ENCODE measurements around the gene RPAP2. TPM values are rescaled to one million over a fixed set of nuclear protein-coding genes. Genes with fewer than 3 reads are reported as not detected.

Gene RPAP2
- total and polyA plus RNA-seq, 2 donors (not counting 3 experiments of a cell fraction or from before 2014, with no cell fraction given): 4.3 to 24.9 TPM

DNA sequence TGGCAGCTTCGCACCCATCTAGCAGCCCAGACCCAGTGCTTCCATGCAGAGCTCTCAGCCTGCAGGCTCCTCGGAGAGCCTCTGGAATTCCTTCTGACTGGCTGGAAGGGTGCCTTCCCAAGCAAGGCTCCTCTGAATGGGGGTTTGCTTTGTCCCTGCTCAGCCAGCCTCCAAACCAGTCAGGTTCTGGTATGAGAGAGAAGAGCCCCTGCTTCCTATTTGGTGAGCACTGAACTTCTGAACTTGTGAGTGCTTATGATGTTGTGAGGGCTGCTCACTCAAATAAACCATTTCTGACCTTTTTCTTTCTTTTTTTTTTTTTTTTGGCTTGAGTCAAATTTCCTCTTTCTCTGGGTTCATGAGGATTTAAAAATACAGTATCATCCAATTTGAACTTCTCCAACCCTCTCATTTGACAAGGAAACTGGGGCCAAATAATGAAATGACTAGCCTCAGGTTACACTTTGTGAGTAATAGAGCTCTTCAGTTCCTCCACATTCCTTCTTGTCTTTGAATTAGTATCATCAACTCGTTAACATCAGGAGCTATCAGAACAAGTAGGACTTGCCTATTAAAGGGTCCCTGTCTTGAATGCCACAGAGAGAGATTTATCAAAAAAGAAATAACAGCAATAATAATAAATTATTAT is 148.3 kb downstream of the RPAP2 start:
- Histone ChIP-seq H3K9ac (replicated peaks; ENCODE audit: extremely low read depth, insufficient read depth, low read length) (no peak overlapping the region), H3K9me3 (replicated peaks; ENCODE audit: control insufficient read depth, insufficient read depth, low read length) (no peaks in the 10 kb centered on the region), H3K27ac (ENCODE audit: insufficient read depth, low read depth, low read length) (no peak overlapping the region), H3K4me1 (ENCODE audit: control insufficient read depth, extremely low read depth, insufficient read depth, low read length) (peaks cover 7% of the 10 kb centered on the region), H3K79me2 (ENCODE audit: control insufficient read depth, insufficient read depth, low read length) (no peaks in the 10 kb centered on the region), H3K36me3 (ENCODE audit: control insufficient read depth in 2 of 2, extremely low read depth in 1 of 2, insufficient read depth in 2 of 2, low read length in 2 of 2) (no peaks in the 10 kb centered on the region), H3K27me3 (ENCODE audit: control insufficient read depth in 2 of 2, insufficient read depth in 2 of 2, low read length in 2 of 2) (peaks cover 0 to 5% of the 10 kb centered on the region in 2 experiments), H3K4me2 (ENCODE audit: insufficient read depth, low read length) (no peak overlapping the region), H3K9me1 (replicated peaks; ENCODE audit: control insufficient read depth, extremely low read depth, insufficient read depth, low read length) (no peaks in the 10 kb centered on the region), H3K4me3 (replicated peaks in 1 of 3; ENCODE audit: insufficient read depth in 1 of 3, low read depth in 1 of 3, low read length in 3 of 3) (no peak overlapping the region), H4K20me1 (replicated peaks; ENCODE audit: control insufficient read depth, extremely low read depth, insufficient read depth, low read length) (no peaks in the 10 kb centered on the region), H2AFZ (ENCODE audit: low read depth, low read length) (no peak overlapping the region)
- DNase-seq (ENCODE audit: low read depth, low spot score) (no peak), FAIRE-seq (no peak)
- ChIA-PET CTCF (no interaction called here), POLR2A (no interaction called here)
- BruUV-seq (replicated peaks): no TSS peak
- TF ChIP-seq CTCF (IDR thresholded peaks at IDR 0.05; ENCODE audit: extremely low read depth in 1 of 2, insufficient read depth in 1 of 2, low read depth in 1 of 2, low read length in 2 of 2) (no peak), JUN (IDR thresholded peaks at IDR 0.05; ENCODE audit: borderline replicate concordance, insufficient read depth, insufficient read length, low read depth) (no peak), POLR2A (IDR thresholded peaks at IDR 0.05; ENCODE audit: low read depth, low read length) (no peak), FOS (IDR thresholded peaks at IDR 0.05; ENCODE audit: borderline replicate concordance, insufficient read depth, low read length) (no peak), MYC (IDR thresholded peaks at IDR 0.05; ENCODE audit: low read depth, low read length) (no peak), POLR2AphosphoS5 (IDR thresholded peaks at IDR 0.05; ENCODE audit: insufficient read depth, low read depth, low read length) (no peak), EZH2 (IDR thresholded peaks at IDR 0.05; ENCODE audit: borderline replicate concordance, low read depth, low read length, severe bottlenecking) (no peak), GATA2 (IDR thresholded peaks at IDR 0.05; ENCODE audit: insufficient read depth, insufficient read length, low read depth, low read length) (no peak)
- TF ChIP-seq, protein P1, sequence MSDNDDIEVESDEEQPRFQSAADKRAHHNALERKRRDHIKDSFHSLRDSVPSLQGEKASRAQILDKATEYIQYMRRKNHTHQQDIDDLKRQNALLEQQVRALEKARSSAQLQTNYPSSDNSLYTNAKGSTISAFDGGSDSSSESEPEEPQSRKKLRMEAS (IDR thresholded peaks at IDR 0.05; ENCODE audit: insufficient read depth, insufficient read length): no peak
- intact Hi-C loops (cut with micrococcal nuclease): no loop called here
- dilution Hi-C loops (cut with MboI; ENCODE audit: extremely low pct_ligation_motif_present, low sequenced_read_pairs): no loop called here

All from endothelial cell of umbilical vein (primary cell).